Stomach (tissue), 4 donors: ENCODE results near the gene ACVR1.

Experiments
- CTCF ChIP-seq, 7 experiments: fragments of 450-650 bp in 4 of 7; fragments of 200-600 bp in 3 of 7; sonication (generic) in 3 of 7; IDR thresholded peaks; one replicate each; pipeline ENCODE4 v1.5.1; 2016 to 2019; ENCODE audit warnings: antibody characterized with exemption in 7 of 7, control low read depth in 2 of 7, mild to moderate bottlenecking in 1 of 7
- POLR2A ChIP-seq, 4 donors: fragments of 450-650 bp; IDR thresholded peaks; one replicate each; pipeline ENCODE4 v1.6.1; 2016; ENCODE audit warnings: antibody characterized with exemption in 4 of 4, control low read depth in 2 of 4, mild to moderate bottlenecking in 1 of 4, moderate library complexity in 1 of 4
- POLR2AphosphoS5 ChIP-seq, 3 donors: sonication (generic); formaldehyde crosslinking; IDR thresholded peaks; one replicate each; pipeline ENCODE4 v1.6.1; 2016; ENCODE audit warnings: antibody characterized with exemption in 3 of 3

- TF ChIP-seq CTCF (IDR thresholded peaks at IDR 0.05) (no peak), POLR2A (IDR thresholded peaks at IDR 0.05) (no peak), POLR2AphosphoS5 (IDR thresholded peaks at IDR 0.05) (no peak)
Measured at GRCh38 chr2:157923598-157924217, 47.6 kb upstream of the ACVR1 start.
